Measurements from ENCODE around the gene DMRT1.

DNA sequence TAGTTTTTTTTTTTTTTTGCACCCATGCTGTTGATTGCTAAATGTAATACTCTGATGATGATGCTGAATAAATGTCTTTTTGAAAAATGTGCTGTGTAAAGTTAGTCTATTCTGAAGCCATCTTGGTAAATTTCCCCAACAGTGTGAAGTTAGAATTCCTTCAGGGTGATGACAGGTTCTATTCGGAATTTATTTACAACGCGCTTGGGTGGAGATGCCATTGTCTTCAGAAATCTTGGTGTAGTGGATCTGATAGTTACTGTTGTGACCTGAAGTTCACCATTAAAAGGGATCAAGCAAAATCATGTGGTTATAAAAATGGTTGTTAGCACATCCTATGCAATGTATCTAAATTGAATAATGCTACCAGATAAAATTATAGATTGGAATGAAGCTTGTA lies 36.3 kb upstream of the DMRT1 start:
- TF ChIP-seq, protein P1, sequence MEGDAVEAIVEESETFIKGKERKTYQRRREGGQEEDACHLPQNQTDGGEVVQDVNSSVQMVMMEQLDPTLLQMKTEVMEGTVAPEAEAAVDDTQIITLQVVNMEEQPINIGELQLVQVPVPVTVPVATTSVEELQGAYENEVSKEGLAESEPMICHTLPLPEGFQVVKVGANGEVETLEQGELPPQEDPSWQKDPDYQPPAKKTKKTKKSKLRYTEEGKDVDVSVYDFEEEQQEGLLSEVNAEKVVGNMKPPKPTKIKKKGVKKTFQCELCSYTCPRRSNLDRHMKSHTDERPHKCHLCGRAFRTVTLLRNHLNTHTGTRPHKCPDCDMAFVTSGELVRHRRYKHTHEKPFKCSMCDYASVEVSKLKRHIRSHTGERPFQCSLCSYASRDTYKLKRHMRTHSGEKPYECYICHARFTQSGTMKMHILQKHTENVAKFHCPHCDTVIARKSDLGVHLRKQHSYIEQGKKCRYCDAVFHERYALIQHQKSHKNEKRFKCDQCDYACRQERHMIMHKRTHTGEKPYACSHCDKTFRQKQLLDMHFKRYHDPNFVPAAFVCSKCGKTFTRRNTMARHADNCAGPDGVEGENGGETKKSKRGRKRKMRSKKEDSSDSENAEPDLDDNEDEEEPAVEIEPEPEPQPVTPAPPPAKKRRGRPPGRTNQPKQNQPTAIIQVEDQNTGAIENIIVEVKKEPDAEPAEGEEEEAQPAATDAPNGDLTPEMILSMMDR (IDR thresholded peaks at IDR 0.05; ENCODE audit: low read depth, low read length) = no peak
- TF ChIP-seq POLR2A (IDR thresholded peaks at IDR 0.05; ENCODE audit: extremely low read depth, insufficient read length) = no peak
